PC-9 (cell line): ENCODE measurements around the gene LSR. TPM values are rescaled to one million over a fixed set of nuclear protein-coding genes. Genes with fewer than 3 reads are reported as not detected.

ENCODE experiments used
- BruUV-seq: library from RNA; stranded (reverse); fragments of 400-500 nt; replicated peaks from 2 replicates; lab custom pipeline; 2021; lab: Mats Ljungman, UMichigan
- CTCF ChIA-PET: fragments of 300-600 bp; sonication (Branson Sonifier 250); formaldehyde crosslinking; loops from one replicate; lab custom pipeline; 2022; ENCODE audit warnings: antibody characterized with exemption; lab: Charles Lee
- POLR2A ChIA-PET: fragments of 300-600 bp; sonication (Branson Sonifier 250); formaldehyde crosslinking; loops from one replicate; lab custom pipeline; 2022; ENCODE audit warnings: antibody characterized with exemption; ENCODE audit not compliant: unreplicated experiment; lab: Charles Lee
- DNase-seq, 2 experiments: peaks; one replicate each; pipeline versions ENCODE4 v3.0.0 to v3.0.0-alpha.2; 2015 to 2022; ENCODE audit warnings: mixed read lengths in 1 of 2
- H2AFZ ChIP-seq: fragments of 200-600 bp; sonication (generic); 2 replicates; pipeline ENCODE4 v1.8.1; 2017; ENCODE audit warnings: antibody characterized with exemption
- H3F3A ChIP-seq: fragments of 200-600 bp; sonication (generic); 2 replicates; pipeline ENCODE4 v1.8.1; 2017; ENCODE audit warnings: antibody characterized with exemption, mild to moderate bottlenecking, low read depth; ENCODE audit not compliant: insufficient read depth
- H3K27ac ChIP-seq: fragments of 200-600 bp; sonication (generic); 2 replicates; pipeline ENCODE4 v1.6.1; 2016; ENCODE audit warnings: mixed run types
- H3K27me3 ChIP-seq: fragments of 200-600 bp; sonication (generic); 2 replicates; pipeline ENCODE4 v1.6.1; 2016; ENCODE audit warnings: low read depth, mixed run types; ENCODE audit not compliant: insufficient read depth
- H3K36me3 ChIP-seq: fragments of 200-600 bp; sonication (generic); 2 replicates; pipeline ENCODE4 v1.6.1; 2016; ENCODE audit warnings: low read depth, mixed run types
- H3K4me1 ChIP-seq: fragments of 200-600 bp; sonication (generic); replicated peaks from 2 replicates; pipeline ENCODE4 v1.6.1; 2016; ENCODE audit warnings: mixed run types; ENCODE audit not compliant: insufficient read depth
- H3K4me2 ChIP-seq: fragments of 200-600 bp; sonication (generic); 2 replicates; pipeline ENCODE4 v1.6.1; 2017; ENCODE audit warnings: mixed run types
- H3K4me3 ChIP-seq: fragments of 200-600 bp; sonication (generic); 2 replicates; pipeline ENCODE4 v1.6.1; 2016; ENCODE audit warnings: mixed run types
- H3K79me2 ChIP-seq: fragments of 200-600 bp; sonication (generic); 2 replicates; pipeline ENCODE4 v1.6.1; 2017; ENCODE audit warnings: low read depth, mixed run types
- H3K9me2 ChIP-seq: fragments of 200-600 bp; sonication (generic); 2 replicates; pipeline ENCODE4 v1.8.1; 2017; ENCODE audit warnings: mild to moderate bottlenecking; ENCODE audit not compliant: insufficient read depth
- H3K9me3 ChIP-seq: fragments of 200-600 bp; sonication (generic); 2 replicates; pipeline ENCODE4 v1.8.1; 2016; ENCODE audit warnings: low read depth; ENCODE audit not compliant: insufficient read depth
- H4K20me1 ChIP-seq: fragments of 200-600 bp; sonication (generic); 2 replicates; pipeline ENCODE4 v1.8.1; 2017; ENCODE audit not compliant: insufficient read depth
- CTCF ChIP-seq: fragments of 200-600 bp; sonication (generic); conservative IDR thresholded peaks from 2 replicates; pipeline ENCODE4 v1.6.1; 2017; ENCODE audit warnings: mixed run types, antibody characterized with exemption, mild to moderate bottlenecking, moderate library complexity
- EZH2 ChIP-seq: fragments of 200-600 bp; sonication (generic); IDR thresholded peaks from 2 replicates; pipeline ENCODE4 v1.8.0; 2017; ENCODE audit warnings: antibody characterized with exemption, low read depth
- intact Hi-C: fragments of 100-400 bp; cut with micrococcal nuclease; formaldehyde crosslinking; loops from one replicate; pipeline ENCODE4 v1.10.0; 2022; ENCODE audit not compliant: unreplicated experiment
- total RNA-seq: library from RNA; stranded (reverse); gene quantifications from 2 replicates; pipeline ENCODE4 v1.2.3, GENCODE V29; 2021

LSR gene
- total RNA-seq, 1 experiment from 2014 or later: 145 TPM

- Histone ChIP-seq H3K4me3 (no peak overlapping the region), H3K4me1 (peaks cover 7% of the 10 kb centered on the region; the same call in 1 of the 2 replicates), H4K20me1 (peaks cover 19% of the 10 kb centered on the region), H3K79me2 (peaks cover 6% of the 10 kb centered on the region; the same call in 1 of the 2 replicates), H3K9me3 (no peaks in the 10 kb centered on the region), H3K27me3 (no peaks in the 10 kb centered on the region), H2AFZ (no peak overlapping the region), H3K27ac (no peak overlapping the region), H3K36me3 (0 out of 2 replicates have a peak, but pooled peaks cover 5% of the 10 kb centered on the region), H3K9me2 (no peaks in the 10 kb centered on the region), H3K4me2 (no peak overlapping the region), H3F3A (peaks cover 59% of the 10 kb centered on the region)
- intact Hi-C loops: loop anchor here (5.0 kb wide), 2 partner anchors 122 to 197 kb away; partner anchors contain the start of gene FXYD7
- BruUV-seq: no TSS peak
- TF ChIP-seq CTCF (no peak), EZH2 (no peak)
- ChIA-PET POLR2A (interaction anchor here (0.6 kb wide), 1 partner anchor 455 kb away, joined by 4 read pairs; no protein-coding TSS in a partner anchor), CTCF (interaction anchor here (0.6 kb wide), 2 partner anchors 124 to 411 kb away, joined by 3 to 4 read pairs; no protein-coding TSS in a partner anchor)
- no peak for DNase-seq
These were observed 15.7 kb downstream of the LSR start for GRCh38 chr19:35264268-35265125.

GRCh38 chr19:35265126-35265899 lies 16.5 kb downstream of the LSR start:
- no peak overlapping the region for H3K4me3 ChIP-seq
- BruUV-seq: no TSS peak
- H4K20me1 ChIP-seq: peaks cover 19% of the 10 kb centered on the region
- no peaks in the 10 kb centered on the region for H3K27me3 ChIP-seq
- TF ChIP-seq EZH2 (no peak), CTCF (no peak)
- no peak overlapping the region for H3K27ac ChIP-seq
- H3F3A ChIP-seq: peaks cover 53% of the 10 kb centered on the region
- H3K36me3 ChIP-seq: 0 out of 2 replicates have a peak, but pooled peaks cover 5% of the 10 kb centered on the region
- peaks cover 13% of the 10 kb centered on the region; the same call in 1 of the 2 replicates for H3K4me1 ChIP-seq
- DNase-seq: no peak
- H2AFZ ChIP-seq: no peak overlapping the region
- H3K9me2 ChIP-seq: no peaks in the 10 kb centered on the region
- H3K4me2 ChIP-seq: no peak overlapping the region
- ChIA-PET POLR2A (interaction anchor here (0.6 kb wide), 1 partner anchor 259 kb away, joined by 5 read pairs; no protein-coding TSS in a partner anchor), CTCF (no interaction called here)
- H3K9me3 ChIP-seq: no peaks in the 10 kb centered on the region
- H3K79me2 ChIP-seq: peaks cover 12% of the 10 kb centered on the region
- intact Hi-C loops: loop anchor here (5.0 kb wide), 2 partner anchors 123 to 198 kb away; partner anchors contain the start of gene FXYD7
